Stimulated activated CD8-positive, alpha-beta memory T cell treated with anti-CD3 and anti-CD28 coated beads, Interleukin-4, amount 100 ng/mL, for 24 hours (primary cell): ENCODE measurements around the gene HTT-AS.
"Not testable (repeated sequence)": the region's sequence is repeated elsewhere in the genome, so short reads cannot be mapped to it uniquely, and the experiment has no call there.

Source experiments
- DNase-seq: peaks from one replicate; pipeline ENCODE4 v3.0.0-alpha.2; 2020; ENCODE audit warnings: low read depth

HTT-AS gene

GRCh38 chr4:3051141-3051897 lies 23.0 kb downstream of the HTT-AS start:
- not testable (repeated sequence) for DNase-seq

GRCh38 chr4:3047464-3048286 lies 26.7 kb downstream of the HTT-AS start:
- DNase-seq, result peak; percentile 48

- DNase-seq, result no peak
Measured at GRCh38 chr4:3046623-3047022, 27.7 kb downstream of the HTT-AS start.

GRCh38 chr4:3046162-3046561 lies 28.2 kb downstream of the HTT-AS start:
- DNase-seq, result no peak

- peak; percentile 50 for DNase-seq
Measured at GRCh38 chr4:3044870-3045819, 29.2 kb downstream of the HTT-AS start.

GRCh38 chr4:3043282-3044020 lies 30.9 kb downstream of the HTT-AS start:
- DNase-seq, result no peak

GRCh38 chr4:3042226-3042625 lies 32.1 kb downstream of the HTT-AS start:
- DNase-seq, result no peak

- peak; percentile 22 for DNase-seq
Measured at GRCh38 chr4:3041192-3042142, 32.9 kb downstream of the HTT-AS start.

- DNase-seq, result no peak
Measured at GRCh38 chr4:3040452-3041191, 33.7 kb downstream of the HTT-AS start.

- no peak for DNase-seq
Measured at GRCh38 chr4:3039706-3040366, 34.5 kb downstream of the HTT-AS start.

- DNase-seq, result no peak
Measured at GRCh38 chr4:3037957-3038461, 36.3 kb downstream of the HTT-AS start.

GRCh38 chr4:3036131-3036952 lies 38.0 kb downstream of the HTT-AS start:
- DNase-seq, result no peak

GRCh38 chr4:3035674-3036073 lies 38.7 kb downstream of the HTT-AS start:
- no peak for DNase-seq

GRCh38 chr4:3035249-3035648 lies 39.1 kb downstream of the HTT-AS start:
- no peak for DNase-seq

- DNase-seq, result no peak
Measured at GRCh38 chr4:3034231-3034630, 40.1 kb downstream of the HTT-AS start.

GRCh38 chr4:3031357-3032082 lies 42.8 kb downstream of the HTT-AS start:
- no peak for DNase-seq
